Heart right ventricle (tissue), 16 donors: ENCODE data around the gene PBRM1. TPM values are rescaled to one million over a fixed set of nuclear protein-coding genes. Genes with fewer than 3 reads are reported as not detected.

Experiments
- ATAC-seq, 8 donors: fragments of 200-7000 bp; cut with Tn5 transposase; one replicate each; pipeline ENCODE4 v1.9.1; 2020; ENCODE audit warnings: mild to moderate bottlenecking in 8 of 8, moderate library complexity in 8 of 8, moderate number of reproducible peaks in 1 of 8
- DNase-seq, 2 donors: peaks; one replicate each; pipeline ENCODE4 v3.0.0-alpha.2; 2020
- H3K27ac ChIP-seq, 10 donors: fragments of 200-600 bp; sonication (generic) in 2 of 10; one replicate each; pipeline versions ENCODE4 v1.5.0 to v1.8.0; 2020 to 2022; ENCODE audit warnings: mild to moderate bottlenecking in 3 of 10
- H3K27me3 ChIP-seq, 7 donors: fragments of 200-600 bp; one replicate each; pipeline ENCODE4 v1.8.0; 2021 to 2022; ENCODE audit warnings: mild to moderate bottlenecking in 2 of 7
- H3K36me3 ChIP-seq, 9 donors: fragments of 200-600 bp; sonication (generic) in 1 of 9; one replicate each; pipeline versions ENCODE4 v1.5.0 to v1.8.0; 2020 to 2022; ENCODE audit warnings: mild to moderate bottlenecking in 2 of 9
- H3K4me1 ChIP-seq, 9 donors: fragments of 200-600 bp; sonication (generic) in 1 of 9; one replicate each; pipeline versions ENCODE4 v1.5.0 to v1.8.0; 2020 to 2022; ENCODE audit warnings: mild to moderate bottlenecking in 4 of 9
- H3K4me3 ChIP-seq, 10 donors: fragments of 200-600 bp; sonication (generic) in 2 of 10; one replicate each; pipeline versions ENCODE4 v1.5.0 to v1.8.0; 2020 to 2022; ENCODE audit warnings: mild to moderate bottlenecking in 7 of 10, moderate library complexity in 2 of 10
- H3K9me3 ChIP-seq, 11 donors: fragments of 200-600 bp in 10 of 11; sonication (generic) in 2 of 11; one replicate each; pipeline versions ENCODE4 v1.5.0 to v1.8.0; 2013 to 2022; ENCODE audit warnings: mild to moderate bottlenecking in 2 of 11, control low read depth in 1 of 11, moderate library complexity in 1 of 11
- CTCF ChIP-seq, 9 donors: fragments of 200-600 bp; sonication (generic) in 2 of 9; IDR thresholded peaks; one replicate each; pipeline versions ENCODE4 v1.5.0 to v1.8.0; 2021 to 2022; ENCODE audit warnings: antibody characterized with exemption in 9 of 9, mild to moderate bottlenecking in 5 of 9, moderate library complexity in 1 of 9
- WGBS, 2 donors: extraction: QIAGEN DNeasy Blood & Tissue Kit; methylation state at CpG; one replicate each; pipeline ENCODE4 v1.1.7; 2013; ENCODE audit warnings: inconsistent platforms in 1 of 2; 5-methylcytosine and 5-hydroxymethylcytosine counted together
- intact Hi-C, 10 donors: fragments of 100-400 bp; cut with DNase I; formaldehyde crosslinking; loops; one replicate each; pipeline versions ENCODE4 v1.11.1 to v1.14.2; 2022
- polyA plus RNA-seq, 2 donors: library from polyadenylated mRNA; stranded (reverse); fragments of 200-250 nt; gene quantifications; one replicate each; pipeline ENCODE4 v1.2.3, GENCODE V29; 2013
- total RNA-seq, 10 donors: library from RNA; stranded (reverse); fragmentation: NEBNext Ultra II Directional in 3 of 10; extraction: Animal tissue kit (Norgen Biotek cat#: 25700) in 3 of 10; gene quantifications; one replicate each; pipeline versions ENCODE4 v1.2.1 to v1.2.4, GENCODE V29; 2021 to 2023
- donor health status: Arrhythmogenic right ventricular cardiomyopathy.
- donor health status: ischemic (EF 13 %, LVEDD 7.1; RV severe dilation, severe dysfunction).
- donor health status: healthy with polysubstance abuse.
- donor health status: DM: no; HTN: yes; CAD: no.
- donor health status: DM: no; HTN: no; CAD: no.
- donor health status: ischemic (EF 25% LVEDD 6.9; RV normal size, moderate dysfunction).
- donor health status: ischemic (EF 25% LVEDD 5.7; RV mildly dilated, moderate dysfunction).
- donor health status: healthy.
- donor health status: DM: yes; HTN: yes; CAD: no.
- donor health status: Ischemic cardiomyopathy.
- donor health status: ischemic (EF 35%, LVEDD 5.7; RV mildly dilated, moderate dysfunction).
- donor health status: nonischemic (EF 11% LVEDD 7.7; RV severe dilation, severe dysfunction).
- donor health status: DM: yes; HTN: yes; CAD: no.
- donor health status: PGD.
- donor health status: ischemic (EF 29% LVEDD 5.4; RV normal size, mild dysfunction).
- donor health status: nonischemic (EF 23%, LVEDD 6.1; RV moderate dilation, normal function).

PBRM1 gene
- total and polyA plus RNA-seq, 12 donors = 6.0 to 63.9 (median 50.8) TPM

GRCh38 chr3:52537165-52537620 is 148.5 kb downstream of the PBRM1 start:
- peak overlapping the region; percentile 82 to 96 (median 92) for H3K27ac ChIP-seq
- 3 to 4% methylated on average over 6 of the region's 6 CpGs for WGBS, 2 donors
- no peaks in the 10 kb centered on the region for H3K9me3 ChIP-seq
- H3K27me3 ChIP-seq = no peaks in the 10 kb centered on the region
- no peak for TF ChIP-seq CTCF (IDR thresholded peaks at IDR 0.05)
- peaks cover 0 to 28% (median 0%) of the 10 kb centered on the region in 9 donors for H3K36me3 ChIP-seq
- ATAC-seq (peak in 6 of 8 donors; percentile 3 to 29 (median 18)), DNase-seq (no peak)
- H3K4me1 ChIP-seq = peaks cover 20 to 84% (median 56%) of the 10 kb centered on the region in 9 donors
- H3K4me3 ChIP-seq = peak overlapping the region; percentile 46 to 93 (median 71)
- intact Hi-C loops = loop anchor here in 7 of 10 donors (2.0 to 5.0 kb wide), 4 partner anchors 45 to 66 kb away; no protein-coding TSS in a partner anchor

- WGBS, 2 donors = 0% methylated on average over 65 of the region's 65 CpGs
- peak within 1 kb of the TSS; percentile 46 to 93 (median 71) for H3K4me3 ChIP-seq
- intact Hi-C loops = loop anchor here in 7 of 10 donors (2.0 to 5.0 kb wide), 4 partner anchors 44 to 66 kb away; no protein-coding TSS in a partner anchor
- H3K27ac ChIP-seq = peak within 1 kb of the TSS; percentile 82 to 96 (median 92)
- H3K36me3 ChIP-seq = peaks cover 0 to 25% (median 0%) of the 10 kb centered on the region in 9 donors
- TF ChIP-seq CTCF (IDR thresholded peaks at IDR 0.05) = peak in 1 of 9 donors; percentile 25
- no peaks in the 10 kb centered on the region for H3K27me3 ChIP-seq
- H3K4me1 ChIP-seq = peaks cover 24 to 88% (median 61%) of the 10 kb centered on the region in 9 donors
- DNase-seq (peak; percentile 96 to 98), ATAC-seq (peak; percentile 90 to 96 (median 95))
- H3K9me3 ChIP-seq = no peaks in the 10 kb centered on the region
Observed at GRCh38 chr3:52536369-52537164, 149.1 kb downstream of the PBRM1 start, which contains the start of gene UQCC5. Gene UQCC5, plus strand, starts transcription at chr3:52536605. Its CDS starts 151 bp downstream, at chr3:52536756.

GRCh38 chr3:52536112-52536368 is 149.7 kb downstream of the PBRM1 start:
- Histone ChIP-seq H3K27me3 (no peaks in the 10 kb centered on the region), H3K36me3 (peaks cover 0 to 20% (median 0%) of the 10 kb centered on the region in 9 donors), H3K27ac (peak overlapping the region in 9 of 10 donors; percentile 21 to 88 (median 52)), H3K9me3 (no peaks in the 10 kb centered on the region), H3K4me1 (peaks cover 29 to 88% (median 63%) of the 10 kb centered on the region in 9 donors), H3K4me3 (peak overlapping the region in 9 of 10 donors; percentile 63 to 93 (median 74))
- intact Hi-C loops = loop anchor here in 7 of 10 donors (2.0 to 5.0 kb wide), 4 partner anchors 44 to 65 kb away; no protein-coding TSS in a partner anchor
- TF ChIP-seq CTCF (IDR thresholded peaks at IDR 0.05) = no peak
- WGBS, 2 donors = 12 to 14% methylated on average over 9 of the region's 9 CpGs
- DNase-seq (no peak), ATAC-seq (no peak)

GRCh38 chr3:52535411-52536111 is 150.2 kb downstream of the PBRM1 start:
- Histone ChIP-seq H3K9me3 (no peaks in the 10 kb centered on the region), H3K27me3 (no peaks in the 10 kb centered on the region), H3K4me3 (peak overlapping the region in 7 of 10 donors; percentile 63 to 93 (median 74)), H3K4me1 (peaks cover 34 to 88% (median 66%) of the 10 kb centered on the region in 9 donors), H3K36me3 (peaks cover 0 to 15% (median 0%) of the 10 kb centered on the region in 9 donors), H3K27ac (peak overlapping the region in 9 of 10 donors; percentile 42 to 88 (median 60))
- TF ChIP-seq CTCF (IDR thresholded peaks at IDR 0.05) = no peak
- WGBS, 2 donors = 92 to 93% methylated on average over 19 of the region's 19 CpGs
- intact Hi-C loops = loop anchor here in 7 of 10 donors (2.0 to 5.0 kb wide), 4 partner anchors 43 to 65 kb away; no protein-coding TSS in a partner anchor
- no peak for DNase-seq
- ATAC-seq = no peak
